HL-60/S4 treated with phorbol 12-myristate 13-acetate at 8.2 ng/mL for 4 days and 3 days (cell line): ENCODE measurements around the gene GNAI1.

ENCODE experiments used
- in situ Hi-C: fragments of 300-500 bp; cut with MboI; formaldehyde crosslinking; loops from 2 replicates; pipeline ENCODE4 v1.15.0; 2022; ENCODE audit warnings: low sequenced_read_pairs

The GNAI1 gene

DNA sequence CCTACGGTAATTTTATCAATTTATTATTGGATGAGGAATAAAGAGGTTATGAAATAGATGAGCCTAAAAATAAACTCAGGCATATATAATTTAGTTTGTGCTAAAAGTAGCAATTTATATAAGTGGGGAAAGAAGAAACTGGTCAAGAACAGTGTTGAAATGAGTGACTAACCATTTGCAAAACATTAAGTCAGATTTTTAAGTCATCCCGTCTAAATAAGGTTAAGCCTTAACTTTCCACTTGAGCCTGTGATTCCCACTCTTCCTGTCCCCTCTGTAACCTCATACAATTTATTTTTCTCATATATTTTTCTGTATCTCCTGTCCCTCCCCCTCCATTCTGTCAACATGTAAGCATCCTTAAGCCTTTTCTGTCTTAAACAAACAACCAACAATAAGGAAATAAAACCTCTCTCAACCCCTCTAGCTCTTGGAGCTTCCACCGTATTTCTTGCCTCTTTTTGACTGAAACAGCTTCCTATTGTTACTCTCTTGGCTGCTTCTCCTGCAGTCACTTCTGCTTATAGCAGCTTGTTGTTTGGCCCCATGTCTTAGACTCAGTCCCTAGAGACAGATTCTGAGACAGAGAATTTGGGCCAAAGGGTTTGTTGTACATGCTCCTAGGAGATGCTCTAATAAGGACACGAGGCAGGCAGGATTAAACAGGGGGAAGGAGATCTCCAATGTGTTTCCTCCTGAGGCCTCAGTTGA is 109.7 kb downstream of the GNAI1 start:
- in situ Hi-C loops, result no loop called here

DNA sequence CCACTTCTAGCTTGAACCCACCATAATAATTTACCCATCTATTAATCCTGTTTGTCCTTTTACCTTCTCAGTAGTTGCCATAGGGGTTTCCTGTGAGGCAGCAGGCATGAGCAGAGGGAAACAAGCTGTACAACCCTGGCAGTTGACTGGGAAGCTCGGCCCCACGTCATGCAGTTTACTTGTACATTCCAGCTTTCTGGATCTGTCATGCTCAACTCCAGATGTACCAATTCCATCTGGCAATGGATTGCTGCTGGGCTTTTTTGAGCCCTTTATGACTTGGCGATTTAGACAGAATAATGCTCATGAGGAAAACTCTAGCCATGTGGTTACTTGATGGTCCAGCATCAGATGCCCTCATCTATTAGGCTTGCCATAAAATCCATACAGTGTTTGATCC is 112.5 kb downstream of the GNAI1 start:
- in situ Hi-C loops, result no loop called here

DNA sequence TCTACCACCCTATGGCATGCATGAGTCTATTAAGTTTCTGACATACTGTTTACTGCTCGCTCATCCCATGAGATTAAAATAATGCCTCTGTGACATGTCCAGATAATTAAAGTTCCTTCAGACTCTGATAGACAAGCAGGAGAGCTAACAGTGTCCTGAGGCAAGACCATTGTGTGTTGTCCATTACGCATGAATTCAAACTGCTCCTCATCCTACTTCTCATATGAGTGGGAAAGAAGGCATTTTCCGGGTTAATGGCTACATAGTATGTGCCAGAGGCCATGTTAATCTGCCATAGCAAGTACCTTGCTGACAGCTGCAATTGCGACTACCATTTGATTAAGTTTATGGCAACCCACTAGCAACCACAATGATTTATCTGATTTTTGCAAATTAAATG is 113.3 kb downstream of the GNAI1 start:
- in situ Hi-C loops, result no loop called here

DNA sequence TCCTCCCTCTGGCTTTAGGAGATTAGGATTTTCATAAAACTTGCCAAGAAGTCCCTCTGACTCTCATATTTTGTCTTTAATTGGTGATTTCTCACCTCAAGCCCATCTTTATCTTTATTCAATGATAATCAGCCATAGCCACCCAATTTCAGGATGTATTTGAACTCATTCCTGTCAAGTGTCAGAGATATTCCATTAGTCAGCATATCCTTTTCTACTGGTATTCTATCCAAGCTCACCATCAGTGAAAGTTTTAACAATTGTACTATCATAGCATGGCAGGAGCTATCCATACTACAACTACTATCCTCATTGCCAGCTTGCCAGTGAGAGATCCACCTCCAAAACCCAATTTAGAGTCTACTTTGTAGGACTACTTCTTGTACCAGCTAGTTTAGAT is 114.6 kb downstream of the GNAI1 start:
- in situ Hi-C loops, result no loop called here

DNA sequence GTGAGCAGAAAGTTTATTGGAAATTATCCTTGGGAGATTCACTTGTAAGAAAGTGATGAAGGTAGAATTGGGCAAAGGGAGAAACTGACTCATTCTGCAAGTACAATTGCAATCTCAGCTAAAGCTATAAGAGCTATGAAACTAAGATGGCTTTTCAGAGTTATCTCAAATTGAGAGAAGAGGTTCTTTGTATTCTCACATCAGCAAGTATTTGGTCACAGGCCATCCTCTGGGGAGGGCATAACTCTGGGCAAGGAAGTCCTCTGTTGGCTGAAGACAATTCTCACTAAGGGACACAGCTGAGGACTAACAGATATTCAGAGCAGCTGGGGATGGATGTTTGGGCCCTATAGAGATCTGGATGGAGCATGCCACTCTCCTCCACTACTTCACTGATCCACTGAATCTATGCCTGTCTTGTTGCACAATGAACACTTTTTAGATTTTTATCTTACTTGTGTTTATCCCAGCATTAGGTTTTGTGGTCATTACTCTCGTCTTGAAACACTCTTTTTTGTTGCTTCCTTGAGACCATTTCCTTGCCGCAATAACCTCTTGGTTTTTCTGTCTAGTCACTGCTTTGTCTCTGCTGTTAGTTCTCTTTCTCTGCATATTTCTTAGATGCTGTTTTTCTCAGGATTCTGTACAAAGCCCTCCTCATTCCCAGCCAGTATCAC is 115.1 kb downstream of the GNAI1 start:
- in situ Hi-C loops, result no loop called here

DNA sequence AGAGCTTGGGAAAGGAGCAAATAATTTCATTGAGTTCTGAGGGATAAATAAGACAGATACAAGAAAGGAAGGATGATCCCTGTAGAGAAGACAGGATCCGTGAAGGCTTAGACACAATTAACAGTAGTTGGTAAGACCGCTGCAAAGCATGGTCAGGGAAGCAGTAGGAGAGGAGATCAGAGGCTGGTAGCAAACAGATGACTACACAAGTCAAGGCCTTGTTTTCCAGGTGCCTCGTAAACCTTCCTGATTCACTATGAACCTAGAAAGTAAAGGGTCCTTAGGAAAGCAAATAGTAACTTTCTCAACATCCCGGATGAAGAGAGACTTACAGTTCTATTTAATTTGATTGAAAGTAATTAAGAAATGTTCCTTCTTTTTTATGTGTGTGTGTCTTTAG is 118.6 kb downstream of the GNAI1 start:
- in situ Hi-C loops, result no loop called here

DNA sequence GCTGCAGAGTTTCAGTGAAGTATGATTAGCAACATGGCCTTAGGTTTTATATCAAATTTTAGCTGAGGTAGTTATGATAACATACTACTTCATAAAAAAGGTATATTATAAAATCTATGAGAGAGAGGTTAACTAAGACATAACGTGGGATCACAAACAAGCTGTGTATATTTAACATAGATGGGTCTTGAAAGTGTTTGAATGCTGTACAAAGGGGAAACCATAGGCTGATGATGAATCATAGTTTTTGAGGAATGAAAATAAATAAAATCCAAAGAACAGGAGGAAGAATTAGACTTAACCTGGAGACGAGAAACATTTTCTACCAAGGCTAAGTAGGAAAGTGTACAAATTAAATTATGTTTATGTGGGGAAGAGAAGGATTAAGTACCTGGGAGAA is 119.0 kb downstream of the GNAI1 start:
- in situ Hi-C loops, result no loop called here

DNA sequence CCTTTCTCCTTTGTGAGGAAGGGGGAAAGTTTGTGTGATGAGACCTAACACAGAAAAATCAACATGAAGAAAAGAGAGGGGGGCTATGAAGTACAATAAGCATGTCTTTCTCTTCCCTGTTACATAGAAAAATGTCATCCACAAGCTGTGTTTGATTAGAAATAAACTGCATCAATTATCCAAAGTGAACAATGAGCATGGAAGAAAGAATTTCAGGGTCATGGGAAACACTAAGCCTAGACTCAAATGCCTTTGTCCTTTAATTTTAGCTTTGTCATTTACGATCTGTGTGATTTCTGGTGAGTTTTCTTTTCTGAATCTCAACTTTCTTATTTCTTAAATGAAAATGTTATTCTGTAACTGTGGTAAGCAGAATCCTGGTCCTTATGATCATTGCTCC is 121.0 kb downstream of the GNAI1 start:
- in situ Hi-C loops, result no loop called here

DNA sequence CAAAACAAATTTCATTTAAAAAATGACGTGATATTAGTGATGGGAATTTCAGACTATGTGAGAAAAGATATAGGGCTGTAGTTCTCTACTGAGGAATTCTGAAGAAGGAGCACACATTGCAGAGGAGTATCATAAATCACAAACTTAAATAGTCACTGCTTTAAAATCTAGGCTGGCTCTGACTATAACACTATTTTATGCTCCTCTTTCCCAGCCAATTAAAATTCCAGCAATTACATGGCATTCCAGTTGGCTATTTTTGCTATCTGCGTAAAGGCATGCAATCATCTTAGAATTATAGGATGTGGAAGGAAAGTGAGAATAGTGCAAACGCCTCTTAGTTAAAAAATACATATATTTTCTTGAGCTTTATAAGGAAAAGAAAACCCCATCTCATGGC is 123.1 kb downstream of the GNAI1 start:
- in situ Hi-C loops, result no loop called here

DNA sequence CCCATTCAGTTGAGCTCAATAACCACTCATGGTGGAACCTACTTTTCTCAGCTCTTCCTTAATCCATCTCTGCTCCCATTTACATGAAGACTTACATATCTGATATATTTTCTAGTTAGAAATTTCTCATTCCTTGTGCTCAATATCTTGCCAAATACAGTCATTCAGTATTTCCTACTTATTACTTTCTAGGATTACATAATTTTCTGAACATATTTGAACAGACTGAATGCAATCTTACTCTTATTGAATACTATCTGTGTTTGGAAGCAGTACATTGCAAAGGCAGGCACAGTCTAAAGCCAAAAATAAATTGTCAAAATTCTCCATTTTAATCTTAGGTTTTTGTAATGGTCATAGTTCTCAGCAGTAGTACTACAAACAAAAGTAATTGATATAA is 126.0 kb downstream of the GNAI1 start:
- in situ Hi-C loops, result no loop called here

DNA sequence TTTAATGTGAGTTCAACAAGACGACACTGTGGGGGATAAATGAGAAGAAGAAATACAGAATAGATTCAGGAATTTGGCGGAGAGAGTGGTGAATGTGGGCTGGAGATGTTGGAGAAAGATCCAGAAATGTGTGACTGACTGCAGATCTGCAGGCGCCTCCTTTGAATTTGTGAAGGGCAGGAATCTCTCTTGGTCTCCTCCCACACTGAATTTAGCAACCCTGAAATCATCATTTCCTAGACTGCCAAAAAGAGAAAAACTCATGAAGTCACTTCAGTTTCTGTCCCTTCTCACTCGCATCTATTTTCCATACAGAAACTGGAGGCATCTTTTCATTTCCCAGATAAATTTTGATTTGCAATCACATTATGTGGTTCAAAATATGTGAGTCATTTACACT is 128.7 kb downstream of the GNAI1 start:
- in situ Hi-C loops, result no loop called here

DNA sequence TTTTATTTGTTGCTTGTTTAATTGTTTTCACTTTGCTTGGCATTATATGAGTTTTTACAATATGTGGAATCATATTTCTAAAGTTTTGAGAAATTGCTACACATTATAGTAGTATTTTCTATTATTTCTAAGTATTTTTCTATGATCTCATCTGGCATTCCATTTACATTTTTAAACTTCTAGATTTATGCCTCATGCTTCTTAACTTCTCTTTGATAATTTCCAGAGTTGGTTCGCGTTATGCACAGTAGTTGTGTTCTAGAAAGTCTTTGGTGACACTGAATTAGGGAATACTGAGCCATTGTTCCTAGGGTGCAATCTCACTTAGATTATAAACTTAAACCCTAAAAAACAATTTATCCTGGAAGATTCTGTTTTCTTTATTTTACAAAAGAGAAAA is 129.2 kb downstream of the GNAI1 start:
- in situ Hi-C loops, result no loop called here

DNA sequence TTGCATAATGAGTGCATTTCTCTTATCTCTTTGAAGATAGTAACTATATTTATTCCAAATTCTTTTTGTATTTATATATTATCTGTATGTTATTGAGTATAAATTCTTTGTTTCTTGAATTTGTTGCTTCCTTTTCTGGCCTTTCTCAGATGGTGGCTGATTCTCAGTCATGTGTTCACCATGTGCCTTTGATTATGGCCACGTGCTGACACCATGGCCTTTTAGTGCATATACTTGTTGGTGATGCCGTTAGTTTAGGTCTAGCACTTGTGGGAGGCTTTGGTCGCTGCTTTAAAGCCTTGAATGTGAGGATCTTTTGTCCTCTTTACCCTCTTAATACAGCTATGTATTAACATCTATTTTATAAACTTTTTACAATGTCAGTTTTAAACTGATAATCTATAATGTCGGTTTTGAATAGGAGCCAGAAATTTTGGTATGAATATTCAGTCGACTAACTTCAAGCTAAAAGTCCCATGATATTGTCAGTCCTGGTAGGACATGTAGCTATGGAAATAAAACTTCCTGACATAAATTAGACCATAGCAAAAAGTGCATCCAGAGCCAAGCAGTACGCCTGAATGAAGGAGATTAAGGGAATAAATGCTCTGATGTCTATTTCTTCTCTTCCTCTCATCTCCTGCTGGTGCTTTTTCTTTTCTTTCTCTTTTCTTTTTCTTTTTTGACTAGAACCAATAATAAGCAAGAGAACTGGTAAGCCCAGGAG is 130.3 kb downstream of the GNAI1 start:
- in situ Hi-C loops, result no loop called here

DNA sequence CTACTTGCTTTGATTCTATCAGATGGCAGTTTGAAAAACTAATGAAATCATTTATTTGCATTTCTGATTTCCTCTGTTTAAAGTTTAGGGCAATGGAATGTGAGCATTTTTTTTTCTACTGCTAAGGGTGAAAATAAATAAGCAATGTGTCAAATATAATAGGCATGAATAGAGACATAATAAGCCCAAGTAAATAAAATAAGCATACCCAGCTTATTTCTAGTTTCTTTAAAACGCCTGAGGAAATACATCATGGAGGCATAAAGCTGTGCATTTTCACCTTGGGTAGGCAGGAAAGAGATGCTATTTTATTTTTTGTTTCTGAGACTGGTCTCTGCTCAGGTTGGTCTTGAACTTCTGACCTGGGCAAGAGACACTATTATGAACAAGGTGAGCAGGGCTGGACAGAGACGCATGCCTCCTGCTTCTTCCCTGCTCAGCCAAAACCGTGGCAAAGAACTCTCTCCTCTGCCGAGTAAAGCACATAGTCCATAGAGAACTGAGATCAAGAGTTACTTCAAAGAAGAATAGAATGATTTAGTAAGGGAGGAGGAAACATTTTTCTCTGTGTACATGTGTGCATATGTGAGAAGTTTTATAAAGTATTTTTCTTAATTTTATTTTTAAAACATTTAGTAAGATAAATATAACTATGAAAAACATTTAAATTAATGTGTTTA is 138.1 kb downstream of the GNAI1 start:
- in situ Hi-C loops, result no loop called here

DNA sequence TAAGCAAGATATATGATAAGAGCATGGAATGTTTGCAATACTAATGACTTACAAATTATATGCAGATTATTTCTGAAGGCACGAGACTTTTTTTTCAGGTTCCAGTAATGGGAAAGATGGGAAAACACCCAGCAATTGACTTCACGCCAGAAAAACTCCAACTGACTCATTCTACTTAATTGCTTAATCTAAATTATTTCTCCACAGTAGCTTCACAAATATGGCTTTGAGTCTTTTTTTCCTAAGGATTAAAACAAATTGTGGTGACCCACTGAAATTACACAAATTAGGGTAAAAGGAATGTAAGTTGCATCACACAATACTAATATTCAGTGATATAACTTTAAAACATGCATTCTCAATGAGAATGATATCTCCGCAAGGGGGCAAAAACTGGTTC is 138.7 kb downstream of the GNAI1 start:
- in situ Hi-C loops, result no loop called here

DNA sequence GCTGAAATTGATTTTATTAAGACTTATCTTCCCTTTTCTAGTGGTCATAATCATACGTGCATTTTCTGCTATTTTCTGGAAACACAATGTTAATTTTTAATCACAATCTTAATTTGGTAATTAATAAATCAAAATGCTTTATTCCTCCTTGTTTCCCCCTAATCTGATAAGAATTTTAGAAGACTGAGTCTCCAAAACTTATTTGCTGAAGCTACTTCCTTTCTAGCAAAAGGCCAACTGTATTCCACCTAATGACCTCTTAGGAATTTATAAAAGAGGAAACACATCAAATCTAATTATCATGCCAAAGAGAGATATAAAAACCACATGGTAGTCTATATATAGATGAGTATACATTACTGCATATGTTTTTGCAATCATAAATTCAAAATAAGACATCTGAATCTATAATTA is 140.6 kb downstream of the GNAI1 start:
- in situ Hi-C loops, result no loop called here
